Fibroblast of skin of abdomen (primary cell): ENCODE data around the gene PCMTD2. TPM values are rescaled to one million over a fixed set of nuclear protein-coding genes. Genes with fewer than 3 reads are reported as not detected.
A peak's percentile ranks its signal among the peaks of the same experiment; 100 is the strongest.

Experiments used
- DNase-seq: peaks from one replicate; pipeline ENCODE4 v3.0.0-alpha.2; 2013
- polyA plus RNA-seq, 2 experiments: library from polyadenylated mRNA; unstranded; fragments of 120-200 nt; gene quantifications; one replicate each; pipeline ENCODE4 v1.2.1, GENCODE V29; 2013; ENCODE audit not compliant: insufficient read length in 2 of 2

The PCMTD2 gene
- polyA plus RNA-seq (2013, experiment 1 of 2; ENCODE audit: insufficient read length) = 33.1 TPM
- 34.6 TPM for polyA plus RNA-seq (2013, experiment 2 of 2; ENCODE audit: insufficient read length)

DNA sequence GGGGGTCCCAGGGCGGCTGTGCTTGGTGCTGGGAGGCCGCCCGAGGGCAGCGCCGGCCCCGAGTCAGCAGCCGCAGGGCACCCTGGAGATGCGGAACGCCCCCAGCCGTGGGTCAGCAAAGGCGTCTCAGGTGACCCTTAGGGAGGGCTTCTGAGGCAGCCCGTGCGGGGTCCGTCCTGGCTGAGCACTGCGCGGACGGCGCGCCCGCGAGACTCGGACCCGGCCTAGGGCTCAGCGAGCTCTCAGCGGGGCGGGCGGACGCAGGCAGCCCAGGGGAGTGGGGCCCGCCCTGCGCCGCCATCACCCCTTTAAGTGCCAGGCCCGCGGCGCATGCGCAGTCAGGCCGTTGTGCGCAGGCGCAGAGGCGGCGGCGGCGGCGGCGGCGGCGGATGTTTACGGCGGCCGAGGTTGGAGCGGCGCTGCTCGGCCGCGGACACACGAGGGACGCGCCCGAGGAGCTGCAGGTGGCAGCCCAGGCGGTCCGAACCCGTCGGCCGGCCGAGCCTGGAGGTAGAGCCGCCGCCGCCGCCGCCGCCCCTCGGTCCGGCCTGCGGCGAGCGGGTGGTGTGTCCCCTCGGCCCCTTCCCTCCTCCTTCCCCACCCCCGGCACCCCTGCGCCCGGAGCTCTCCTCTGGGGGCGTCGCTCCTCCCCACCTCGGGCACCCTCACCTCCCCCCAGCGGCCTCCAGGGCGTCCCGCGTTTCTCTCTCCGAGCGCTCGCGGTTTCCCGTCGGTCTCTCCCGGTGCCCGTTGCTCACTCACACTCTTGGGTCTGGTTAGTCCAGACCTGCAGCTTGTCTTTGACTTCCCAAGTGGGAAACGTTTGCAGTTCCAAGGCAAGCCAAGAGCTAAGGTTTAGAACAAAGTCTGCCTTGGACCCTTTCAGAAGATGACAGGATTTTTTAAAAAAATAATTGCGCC is at the start of gene PCMTD2:
PCMTD2 (plus strand) TSS at position 388 of the 921 bp plus-strand sequence. CDS start 4,218 bp downstream, outside the sequence.
- peak; percentile 86 for DNase-seq

DNA sequence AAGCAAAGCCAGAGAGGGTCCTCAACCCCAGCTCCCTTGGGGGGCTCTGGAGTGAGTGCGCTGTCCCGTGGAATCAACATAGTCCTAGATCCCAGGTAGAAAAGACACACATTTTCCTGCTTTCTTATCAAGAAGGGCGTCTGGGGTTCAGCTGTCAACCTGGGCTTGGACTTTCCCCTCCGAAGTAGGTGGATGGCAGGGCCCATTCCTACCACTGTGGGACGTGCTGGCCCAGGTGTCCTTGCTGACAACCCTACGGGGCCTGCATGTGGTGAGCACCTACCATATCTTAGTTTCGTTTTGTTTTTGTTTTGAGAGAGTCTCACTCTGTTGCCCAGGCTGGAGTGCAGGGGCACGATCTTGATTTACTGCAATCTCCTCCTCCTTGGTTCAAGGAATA is 48.9 kb upstream of the PCMTD2 start:
- DNase-seq = no peak

GRCh38 chr20:64207641-64208590 is 47.6 kb upstream of the PCMTD2 start:
- no peak for DNase-seq

- DNase-seq = no peak
Observed at GRCh38 chr20:64209148-64209547, 46.4 kb upstream of the PCMTD2 start.

- DNase-seq = no peak
Observed at GRCh38 chr20:64210656-64211369, 44.7 kb upstream of the PCMTD2 start.

DNA sequence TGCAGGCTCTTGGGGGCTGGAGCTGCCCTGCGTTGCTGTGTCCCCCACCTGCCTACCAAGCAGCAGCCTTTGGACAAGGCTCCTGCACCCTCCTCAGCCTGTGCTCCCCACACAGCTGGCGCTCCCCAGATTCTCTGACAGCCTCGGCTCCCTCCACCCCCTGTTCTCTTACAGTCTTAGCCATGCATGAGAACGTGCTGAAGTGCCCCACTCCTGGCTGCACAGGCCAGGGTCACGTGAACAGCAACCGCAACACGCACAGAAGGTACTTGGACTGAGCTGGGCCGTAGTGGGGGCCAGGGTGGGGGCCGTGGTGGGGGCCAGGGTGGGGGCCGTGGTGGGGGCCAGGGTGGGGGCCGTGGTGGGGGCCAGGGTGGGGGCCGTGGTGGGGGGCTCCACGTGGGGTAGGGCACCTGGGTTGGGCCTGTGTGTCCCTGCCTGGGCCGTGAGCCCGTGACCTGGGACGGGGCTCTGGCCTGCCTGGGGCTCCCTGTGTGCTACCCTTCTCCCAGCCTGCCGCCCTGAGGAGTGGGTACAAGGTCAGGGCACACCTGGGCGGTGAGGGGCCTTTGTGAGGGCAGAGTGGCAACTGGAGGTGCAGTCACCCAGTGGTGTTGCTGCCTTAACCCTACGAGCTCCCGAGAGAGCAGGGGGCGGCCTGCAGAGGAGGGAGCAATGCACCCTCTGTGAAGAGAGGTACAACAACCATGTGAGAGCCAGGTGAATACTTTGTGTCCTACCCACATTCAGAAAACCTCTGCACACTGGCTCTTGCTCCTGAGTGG is 43.5 kb upstream of the PCMTD2 start:
- DNase-seq = no peak

DNA sequence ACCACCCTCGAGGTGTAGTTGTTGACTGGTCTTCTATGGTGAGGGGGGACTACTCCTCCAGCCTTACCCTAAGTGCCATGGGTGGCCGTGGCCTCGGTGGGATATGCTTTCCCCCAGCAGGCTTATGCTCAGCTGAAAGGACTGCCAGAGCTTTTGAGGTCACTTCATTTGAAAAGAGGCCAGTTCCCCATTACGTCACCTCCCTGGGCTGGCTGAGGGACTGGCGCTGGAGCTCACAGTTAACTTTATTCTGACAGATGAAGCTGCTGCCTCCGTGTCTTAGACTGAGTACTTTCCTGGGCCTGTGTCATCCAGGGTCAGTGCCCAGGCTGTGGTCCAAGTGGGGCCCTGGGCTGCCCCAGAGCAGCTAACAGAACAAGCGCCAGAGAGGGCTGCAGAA is 42.8 kb upstream of the PCMTD2 start:
- DNase-seq = peak; percentile 28

- DNase-seq = no peak
Observed at GRCh38 chr20:64214113-64214512, 41.4 kb upstream of the PCMTD2 start.

DNA sequence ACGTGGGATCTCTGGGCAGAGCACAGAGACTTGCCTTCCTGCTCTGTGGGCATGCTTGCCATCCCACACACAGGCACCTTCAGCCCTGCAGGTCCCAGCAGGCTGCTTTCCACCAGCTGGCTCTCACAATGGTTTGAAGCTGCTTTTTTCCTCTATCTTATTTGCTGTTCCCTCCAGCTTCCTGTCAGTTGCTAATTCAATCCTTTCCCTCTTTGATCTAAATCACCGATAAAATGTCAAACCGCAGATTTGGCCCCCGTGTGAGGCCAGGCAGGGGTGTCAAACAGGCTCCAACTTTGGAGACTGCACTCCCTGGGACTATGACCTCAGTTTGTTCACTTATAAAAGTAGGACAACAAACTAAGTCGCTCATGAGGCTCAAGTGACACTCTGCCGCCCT is 40.6 kb upstream of the PCMTD2 start:
- DNase-seq = no peak

- DNase-seq = no peak
Observed at GRCh38 chr20:64216036-64216435, 39.5 kb upstream of the PCMTD2 start.

GRCh38 chr20:64216910-64217309 is 38.6 kb upstream of the PCMTD2 start:
- no peak for DNase-seq

DNA sequence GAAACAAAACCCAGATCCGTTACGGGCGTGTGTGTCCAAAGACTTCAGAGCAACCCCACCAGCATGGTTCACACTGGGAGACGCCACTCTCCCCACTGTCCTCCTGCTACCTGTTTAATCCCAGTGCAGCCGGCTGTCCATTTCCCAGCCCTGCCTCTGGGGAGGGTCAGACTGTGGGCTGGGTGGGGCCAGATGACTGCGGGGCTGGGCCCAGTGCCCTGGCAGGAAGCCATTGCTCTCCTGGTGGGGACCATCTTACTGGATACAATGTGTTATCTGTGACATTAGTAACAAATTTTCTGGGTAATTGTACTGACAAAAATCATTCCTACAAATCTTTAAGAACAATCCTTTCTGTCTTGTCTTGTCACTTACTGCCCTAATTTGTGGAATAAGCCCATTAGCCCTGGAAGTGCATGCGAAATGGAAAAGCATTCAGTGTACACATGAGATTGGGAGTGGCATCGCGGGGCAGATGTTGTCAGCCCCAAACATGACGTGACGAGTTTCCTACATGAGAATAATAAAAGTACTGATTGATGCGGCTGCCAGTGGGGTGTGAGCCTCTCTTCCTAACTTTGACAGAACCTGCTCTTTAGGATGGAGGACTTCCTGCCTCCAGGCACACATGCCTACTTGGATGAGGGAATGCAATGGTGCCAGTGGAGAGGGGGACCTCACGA is 37.9 kb upstream of the PCMTD2 start:
- DNase-seq = no peak

DNA sequence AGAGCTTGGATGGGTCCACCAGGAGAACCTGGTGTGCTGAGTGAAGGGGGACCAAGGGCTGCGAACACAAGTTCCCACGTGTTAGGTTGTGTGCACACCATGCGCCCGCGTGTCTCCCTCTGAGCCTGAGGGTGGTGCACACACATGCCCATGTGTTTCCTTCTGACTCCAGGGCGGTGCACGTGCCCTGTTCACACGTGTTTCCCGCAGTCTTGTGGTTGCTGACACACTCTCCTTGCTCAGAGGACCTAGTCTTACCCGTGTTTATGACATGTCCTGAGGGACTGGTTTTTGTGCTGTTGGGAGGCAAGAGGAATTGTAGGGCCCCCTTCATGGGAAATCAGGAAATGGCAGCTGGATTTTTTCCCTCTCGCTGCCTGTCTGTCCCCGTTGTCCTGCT is 36.3 kb upstream of the PCMTD2 start:
- peak; percentile 24 for DNase-seq

- no peak for DNase-seq
Observed at GRCh38 chr20:64219730-64220129, 35.8 kb upstream of the PCMTD2 start.

DNA sequence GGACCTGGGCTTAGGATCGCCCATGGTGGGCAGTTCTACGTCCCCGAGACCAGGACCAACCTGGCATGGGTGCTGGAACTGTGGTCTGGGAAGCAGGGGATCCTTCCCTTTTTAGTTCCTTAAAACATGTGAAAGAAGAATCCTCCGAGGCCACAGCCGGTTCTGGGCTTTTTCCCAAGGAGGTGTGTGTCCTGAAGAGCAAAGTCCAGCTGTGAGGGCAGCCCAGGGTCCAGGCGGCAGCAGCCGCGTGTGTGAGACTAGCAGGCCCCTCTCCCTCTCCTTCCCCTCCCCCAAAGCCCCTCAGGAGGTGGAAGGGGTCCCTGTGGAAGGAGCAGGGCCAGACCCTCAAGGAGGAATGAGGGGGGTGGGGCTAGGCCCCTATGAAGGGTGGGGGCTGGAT is 35.1 kb upstream of the PCMTD2 start:
- DNase-seq = no peak

DNA sequence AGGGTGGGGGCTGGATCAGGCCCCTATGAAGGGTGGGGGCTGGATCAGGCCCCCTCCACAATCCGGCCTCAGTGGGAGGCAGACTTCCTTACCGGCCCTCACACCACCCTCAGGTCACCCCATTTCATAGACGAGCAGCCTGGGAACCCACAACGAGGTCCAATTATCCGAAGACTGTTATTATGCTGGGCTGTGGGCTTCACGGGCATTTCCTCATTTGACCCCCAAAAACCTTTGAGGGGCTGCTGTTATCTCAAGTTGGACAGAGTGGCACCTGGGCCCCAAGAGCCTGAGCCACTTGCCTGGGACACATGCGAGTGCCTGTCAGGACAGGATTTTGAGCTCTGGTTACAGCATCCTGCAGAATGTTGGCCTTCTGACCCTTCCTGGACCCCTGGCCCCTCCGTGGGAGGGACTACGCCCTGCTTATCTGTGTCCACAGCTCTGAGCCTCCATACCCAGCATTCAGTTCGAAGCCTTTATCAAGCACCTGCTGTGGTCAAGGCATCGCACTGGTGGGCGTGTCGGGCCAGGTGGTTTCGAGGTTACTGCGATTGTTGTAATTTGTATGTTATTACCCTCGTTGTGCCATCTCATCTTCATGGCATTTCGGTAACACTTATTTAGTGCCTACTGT is 34.5 kb upstream of the PCMTD2 start:
- DNase-seq = no peak

- no peak for DNase-seq
Observed at GRCh38 chr20:64222291-64222735, 33.2 kb upstream of the PCMTD2 start.

DNA sequence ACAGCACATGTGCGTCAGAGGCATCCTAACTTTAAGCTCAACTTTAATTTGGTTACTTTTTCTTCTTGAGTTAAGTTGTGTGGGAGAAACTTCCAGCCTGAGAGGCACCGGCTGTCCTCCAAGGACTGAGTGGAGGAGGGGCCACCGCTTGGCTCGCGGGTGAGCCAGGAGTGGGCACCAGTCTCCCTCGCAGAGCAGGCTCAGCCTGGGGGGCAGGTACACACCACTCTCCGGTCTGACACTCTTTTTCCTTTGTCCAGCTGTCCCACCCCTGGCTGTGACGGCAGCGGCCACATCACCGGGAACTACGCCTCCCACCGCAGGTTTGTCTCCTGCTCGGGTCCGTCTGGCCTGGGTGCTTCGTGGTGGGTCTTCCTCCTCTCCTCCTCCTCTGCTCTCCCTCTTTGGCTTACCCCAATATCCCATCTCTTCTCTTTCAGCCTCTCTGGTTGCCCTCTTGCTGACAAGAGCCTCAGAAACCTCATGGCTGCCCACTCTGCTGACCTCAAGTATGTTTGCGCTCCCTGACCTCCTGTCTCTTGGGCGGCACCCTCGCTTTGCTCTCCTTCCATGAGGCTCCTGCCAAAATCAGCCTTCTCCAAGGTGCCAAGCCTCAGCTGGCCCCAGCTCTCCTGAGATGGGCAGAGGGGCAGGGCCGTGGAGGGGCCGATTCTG is 32.6 kb upstream of the PCMTD2 start:
- no peak for DNase-seq

DNA sequence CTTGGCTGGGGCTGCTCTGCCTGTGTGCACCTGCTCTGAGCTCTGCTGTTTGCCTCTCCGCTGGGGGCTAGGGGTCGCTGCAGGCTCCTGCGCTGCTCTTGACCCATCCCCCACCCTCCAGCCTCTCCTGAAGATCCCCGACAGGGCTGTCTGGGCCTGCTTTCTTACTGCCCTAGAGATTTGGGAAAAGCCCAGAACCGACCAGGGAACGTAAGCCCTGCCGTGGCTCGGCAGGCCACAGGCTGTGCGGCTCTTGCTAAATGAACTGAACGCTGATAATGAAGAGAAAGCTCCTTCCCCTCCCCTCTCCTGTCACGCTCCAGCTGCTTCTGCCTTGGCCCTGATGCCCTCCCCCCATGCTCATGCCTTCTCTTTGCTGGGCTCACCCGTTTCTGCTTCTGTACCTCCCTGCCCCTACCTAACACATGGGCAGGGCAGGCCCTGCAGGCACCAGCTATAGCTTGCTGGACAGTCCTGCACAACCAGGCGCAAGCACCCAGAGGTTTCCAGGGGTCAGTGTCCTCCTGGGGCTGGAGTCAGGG is 32.0 kb upstream of the PCMTD2 start:
- peak; percentile 55 for DNase-seq
